Activated CD8-positive, alpha-beta T cell treated with anti-CD3 and anti-CD28 coated beads for 36 hours (primary cell): ENCODE data around the gene UBE2E1. TPM values are rescaled to one million over a fixed set of nuclear protein-coding genes. Genes with fewer than 3 reads are reported as not detected.

Experiments used
- ATAC-seq: fragments of 200-7000 bp; cut with Tn5 transposase; one replicate; pipeline ENCODE4 v1.10.0; 2021; ENCODE audit warnings: mild to moderate bottlenecking, moderate library complexity
- CTCF ChIA-PET: fragments of 350-600 bp; sonication (Branson Sonifier 250); formaldehyde crosslinking; loops from one replicate; lab custom pipeline; 2021; ENCODE audit warnings: antibody characterized with exemption; lab: Charles Lee
- POLR2A ChIA-PET: fragments of 350-600 bp; sonication (Branson Sonifier 250); formaldehyde crosslinking; loops from one replicate; lab custom pipeline; 2021; ENCODE audit warnings: antibody characterized with exemption; lab: Charles Lee
- DNase-seq: peaks from one replicate; pipeline ENCODE4 v3.0.0-alpha.2; 2020
- H3K27ac Mint-ChIP-seq: one replicate; pipeline ENCODE4 v1.8.0; 2021; ENCODE audit warnings: mild to moderate bottlenecking, mixed read lengths
- H3K27me3 Mint-ChIP-seq: one replicate; pipeline ENCODE4 v1.8.0; 2021; ENCODE audit warnings: mixed read lengths
- H3K36me3 Mint-ChIP-seq: one replicate; pipeline ENCODE4 v1.8.0; 2021; ENCODE audit warnings: low read depth, mixed read lengths
- H3K4me1 Mint-ChIP-seq: one replicate; pipeline ENCODE4 v1.8.0; 2021; ENCODE audit warnings: low read depth, mixed read lengths
- H3K4me3 Mint-ChIP-seq: one replicate; pipeline ENCODE4 v1.8.0; 2021; ENCODE audit warnings: mild to moderate bottlenecking, moderate library complexity, mixed read lengths
- H3K9me3 Mint-ChIP-seq: one replicate; pipeline ENCODE4 v1.8.0; 2021; ENCODE audit warnings: mixed read lengths
- intact Hi-C: fragments of 100-400 bp; cut with micrococcal nuclease; formaldehyde crosslinking; loops from one replicate; pipeline ENCODE4 v1.10.0; 2022
- total RNA-seq, 2 experiments: library from RNA; stranded (reverse); gene quantifications; one replicate each; pipeline ENCODE4 v1.2.3, GENCODE V29; 2021
- TF ChIP-seq, protein P1 (sequence below): fragments of 200-600 bp; IDR thresholded peaks from one replicate; pipeline ENCODE4 v1.8.0; 2022; ENCODE audit warnings: antibody characterized with exemption, mild to moderate bottlenecking

The UBE2E1 gene
- total RNA-seq, 2 experiments from 2014 or later, result 79.0 to 80.3 TPM

DNA sequence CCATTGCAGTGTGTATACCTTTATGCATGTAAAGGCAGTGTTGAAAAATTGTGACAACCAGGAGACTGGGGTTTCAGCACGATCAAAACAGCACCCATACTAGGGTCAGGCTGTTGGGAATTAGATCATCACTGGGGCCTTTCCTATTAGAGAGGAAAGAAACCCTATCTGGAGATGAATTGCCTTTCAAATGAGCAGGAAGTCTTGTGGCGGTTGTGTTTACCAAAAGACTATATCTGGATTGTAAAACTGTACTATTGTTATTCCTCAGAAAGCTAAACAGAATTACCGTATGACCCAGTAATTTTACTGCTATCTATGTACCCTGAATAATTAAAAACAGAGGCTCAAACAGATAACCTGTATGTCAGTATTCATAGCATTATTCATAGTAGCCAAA, 10.1 kb downstream of the UBE2E1 start:
- TF ChIP-seq, protein P1, sequence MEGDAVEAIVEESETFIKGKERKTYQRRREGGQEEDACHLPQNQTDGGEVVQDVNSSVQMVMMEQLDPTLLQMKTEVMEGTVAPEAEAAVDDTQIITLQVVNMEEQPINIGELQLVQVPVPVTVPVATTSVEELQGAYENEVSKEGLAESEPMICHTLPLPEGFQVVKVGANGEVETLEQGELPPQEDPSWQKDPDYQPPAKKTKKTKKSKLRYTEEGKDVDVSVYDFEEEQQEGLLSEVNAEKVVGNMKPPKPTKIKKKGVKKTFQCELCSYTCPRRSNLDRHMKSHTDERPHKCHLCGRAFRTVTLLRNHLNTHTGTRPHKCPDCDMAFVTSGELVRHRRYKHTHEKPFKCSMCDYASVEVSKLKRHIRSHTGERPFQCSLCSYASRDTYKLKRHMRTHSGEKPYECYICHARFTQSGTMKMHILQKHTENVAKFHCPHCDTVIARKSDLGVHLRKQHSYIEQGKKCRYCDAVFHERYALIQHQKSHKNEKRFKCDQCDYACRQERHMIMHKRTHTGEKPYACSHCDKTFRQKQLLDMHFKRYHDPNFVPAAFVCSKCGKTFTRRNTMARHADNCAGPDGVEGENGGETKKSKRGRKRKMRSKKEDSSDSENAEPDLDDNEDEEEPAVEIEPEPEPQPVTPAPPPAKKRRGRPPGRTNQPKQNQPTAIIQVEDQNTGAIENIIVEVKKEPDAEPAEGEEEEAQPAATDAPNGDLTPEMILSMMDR, result no peak
- no peaks in the 10 kb centered on the region for H3K27me3 Mint-ChIP-seq
- no peak for ATAC-seq

DNA sequence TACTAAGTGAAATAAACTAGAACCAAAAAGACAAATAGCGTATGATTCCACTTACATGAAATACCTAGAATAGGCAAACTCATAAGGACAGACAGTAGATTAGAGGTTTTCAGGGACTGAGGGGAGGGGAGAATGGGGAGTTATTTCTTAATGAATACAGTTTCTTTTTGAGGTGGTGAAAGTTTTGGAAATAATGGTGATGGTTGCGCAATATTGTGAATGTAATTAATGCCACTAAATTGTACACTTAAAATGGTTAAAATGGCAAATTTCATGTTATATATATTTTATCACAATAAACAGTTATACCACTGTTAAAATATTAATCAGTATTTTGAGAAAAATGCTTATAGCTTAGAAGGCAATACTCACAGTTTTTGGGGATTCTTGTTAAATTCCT, 11.0 kb downstream of the UBE2E1 start:
- Mint-ChIP-seq H3K9me3 (no peaks in the 10 kb centered on the region), H3K4me3 (no peak overlapping the region), H3K36me3 (peaks cover 22% of the 10 kb centered on the region), H3K27ac (no peak overlapping the region), H3K27me3 (no peaks in the 10 kb centered on the region), H3K4me1 (peaks cover 49% of the 10 kb centered on the region)
- intact Hi-C loops, result no loop called here
- DNase-seq (no peak), ATAC-seq (no peak)
- ChIA-PET CTCF (no interaction called here), POLR2A (interaction anchor here (0.6 kb wide), 1 partner anchor 488 kb away, joined by 3 read pairs; no protein-coding TSS in a partner anchor)
- TF ChIP-seq, protein P1, result no peak

More for the DNA sequence above, 10.1 kb downstream of the UBE2E1 start:
- ChIA-PET POLR2A (no interaction called here), CTCF (no interaction called here)
- Mint-ChIP-seq H3K9me3 (no peaks in the 10 kb centered on the region), H3K4me3 (no peak overlapping the region), H3K27ac (no peak overlapping the region), H3K4me1 (peaks cover 46% of the 10 kb centered on the region), H3K36me3 (peaks cover 26% of the 10 kb centered on the region)
- DNase-seq, result no peak
- intact Hi-C loops, result no loop called here

DNA sequence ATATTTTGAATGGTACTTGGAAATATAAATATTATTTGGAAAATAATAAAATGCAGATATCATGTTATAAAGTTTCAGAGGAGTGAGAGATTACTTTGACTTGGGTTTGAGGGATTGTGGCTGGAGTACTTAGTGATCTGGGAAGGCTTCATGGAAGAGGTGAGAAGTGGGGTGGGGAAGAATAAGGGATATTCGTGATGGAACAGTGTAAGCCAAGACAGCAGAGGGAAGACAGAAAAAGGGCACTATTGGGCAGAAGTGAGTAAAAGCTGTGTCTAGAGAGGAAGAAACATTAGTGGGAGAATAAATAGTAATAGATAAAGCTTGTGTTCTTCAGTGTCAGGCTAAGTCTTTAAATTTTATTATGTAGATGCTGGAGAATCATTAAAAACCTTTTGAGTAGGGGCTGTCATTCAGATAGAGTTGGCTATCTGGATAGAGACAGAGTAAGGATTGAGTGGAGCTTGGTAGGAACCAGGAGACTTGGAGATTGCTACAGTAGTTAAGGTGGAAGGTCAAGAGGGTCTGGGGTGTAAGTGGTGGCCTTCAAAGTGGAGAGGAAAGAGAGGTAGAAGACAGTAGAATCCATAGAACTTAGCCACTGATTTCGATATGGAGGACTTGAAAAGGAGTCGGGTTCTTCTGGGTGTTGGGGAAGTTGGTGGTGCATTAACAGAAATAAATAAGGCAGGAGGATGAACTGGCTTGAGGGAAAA, 11.9 kb downstream of the UBE2E1 start:
- Mint-ChIP-seq H3K27ac (no peak overlapping the region), H3K4me3 (no peak overlapping the region), H3K36me3 (peaks cover 15% of the 10 kb centered on the region), H3K4me1 (peaks cover 44% of the 10 kb centered on the region), H3K9me3 (no peaks in the 10 kb centered on the region), H3K27me3 (no peaks in the 10 kb centered on the region)
- DNase-seq, result no peak
- no peak for ATAC-seq
- CTCF ChIA-PET, result interaction anchor here (0.9 kb wide), 1 partner anchor 71 kb away, joined by 3 read pairs; no protein-coding TSS in a partner anchor
- TF ChIP-seq, protein P1, result no peak
- POLR2A ChIA-PET, result interaction anchor here (0.5 kb wide), 1 partner anchor 46 kb away, joined by 3 read pairs; no protein-coding TSS in a partner anchor
- intact Hi-C loops, result no loop called here

DNA sequence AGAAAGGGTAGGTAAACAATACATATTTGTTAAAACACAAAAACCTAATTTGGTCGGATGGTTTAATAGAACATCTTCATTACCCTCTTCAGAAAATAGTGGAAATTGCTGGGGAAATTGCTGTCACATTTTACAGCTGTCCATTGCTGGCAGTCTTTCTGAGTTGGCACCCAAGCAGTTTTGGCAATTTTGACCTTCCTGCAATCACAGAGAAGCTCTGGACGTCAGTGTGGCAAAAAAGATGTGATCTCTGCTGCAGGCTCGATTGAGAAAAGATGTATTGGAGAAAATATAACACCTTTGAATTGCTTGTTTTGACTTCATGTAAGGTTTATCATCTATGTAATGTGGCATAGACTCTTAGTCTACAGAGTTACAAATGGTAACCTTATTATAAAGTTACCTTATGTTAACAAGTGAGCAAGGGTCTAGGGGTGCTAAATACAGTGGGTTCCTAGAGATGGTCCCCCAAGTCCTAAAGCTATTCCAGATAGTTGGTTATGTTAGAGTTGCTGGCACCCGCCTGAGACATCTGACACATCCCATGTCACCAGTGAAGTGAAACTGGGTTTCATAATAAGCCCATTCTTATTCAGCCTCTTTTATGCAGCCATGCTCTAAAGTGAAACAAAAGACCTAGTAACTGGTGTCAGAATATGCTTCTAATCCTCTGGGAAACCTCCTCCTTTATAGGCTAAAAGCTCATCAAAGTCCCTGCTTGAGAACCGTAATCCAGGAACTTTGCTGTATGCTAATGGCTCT, 14.0 kb downstream of the UBE2E1 start:
- TF ChIP-seq, protein P1, result no peak
- intact Hi-C loops, result no loop called here
- ATAC-seq (no peak), DNase-seq (no peak)
- ChIA-PET CTCF (no interaction called here), POLR2A (interaction anchor here (0.7 to 1.1 kb wide), 3 partner anchors 8 to 12 kb away, joined by 3 to 4 read pairs (median 3); no protein-coding TSS in a partner anchor)
- H3K27ac Mint-ChIP-seq, result no peak overlapping the region
- H3K4me3 Mint-ChIP-seq, result no peak overlapping the region
- H3K4me1 Mint-ChIP-seq, result peaks cover 50% of the 10 kb centered on the region
- no peaks in the 10 kb centered on the region for H3K27me3 Mint-ChIP-seq
- no peaks in the 10 kb centered on the region for H3K9me3 Mint-ChIP-seq
- H3K36me3 Mint-ChIP-seq, result peaks cover 14% of the 10 kb centered on the region

DNA sequence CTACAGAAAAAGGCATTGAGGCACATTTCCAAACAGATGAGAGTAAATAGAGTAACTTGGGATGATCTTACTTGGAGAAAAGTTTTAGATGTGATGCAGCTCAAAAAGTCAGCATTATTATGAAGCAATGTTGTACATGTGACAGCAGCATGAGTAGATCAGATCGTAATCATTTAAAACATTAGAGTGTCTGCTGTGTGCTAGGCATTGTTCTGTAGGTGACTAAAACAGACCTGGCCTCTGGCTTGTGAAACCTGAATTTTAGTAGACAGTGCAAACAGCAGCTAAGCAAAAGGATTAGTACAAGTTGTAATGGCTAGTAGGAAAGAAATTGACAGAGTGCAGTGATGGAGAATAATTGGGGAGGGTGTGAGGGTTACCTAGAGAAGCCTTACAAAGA, 15.1 kb downstream of the UBE2E1 start:
- H3K4me1 Mint-ChIP-seq, result peaks cover 49% of the 10 kb centered on the region

More for the DNA sequence above, 15.1 kb downstream of the UBE2E1 start:
- intact Hi-C loops, result no loop called here
- no peak overlapping the region for H3K27ac Mint-ChIP-seq
- POLR2A ChIA-PET, result no interaction called here
- CTCF ChIA-PET, result no interaction called here
- TF ChIP-seq, protein P1, result no peak
- no peaks in the 10 kb centered on the region for H3K9me3 Mint-ChIP-seq
- no peaks in the 10 kb centered on the region for H3K27me3 Mint-ChIP-seq
- ATAC-seq, result no peak
- no peak for DNase-seq
- H3K4me3 Mint-ChIP-seq, result no peak overlapping the region
- H3K36me3 Mint-ChIP-seq, result peaks cover 12% of the 10 kb centered on the region
